Muscle of back (tissue), 10 donors: Measurements from ENCODE around the gene SV2A. TPM values are rescaled to one million over a fixed set of nuclear protein-coding genes. Genes with fewer than 3 reads are reported as not detected.

Experiments used
- polyA plus RNA-seq, 10 donors: library from polyadenylated mRNA; unstranded; fragments of 120-200 nt; gene quantifications; one replicate each; pipeline ENCODE4 v1.2.1, GENCODE V29; 2013; ENCODE audit not compliant: insufficient read length in 10 of 10

Gene SV2A
- polyA plus RNA-seq, 10 donors = 3.0 to 5.6 (median 3.6) TPM

Other genes with a start within 250 kb of the SV2A start
- 1 to 10 TPM in 9 of 10 donors, under 1 TPM in 1; 0.90 to 4.5 (median 2.2) TPM for gene FCGR1A, start 135.2 kb downstream of the SV2A start, polyA plus RNA-seq
- gene BOLA1, start 18.3 kb downstream of the SV2A start, polyA plus RNA-seq = 10 to 100 TPM in 8 of 10 donors, 1 to 10 TPM in 2; 7.8 to 20.0 (median 12.3) TPM
- gene SF3B4, start 10.0 kb upstream of the SV2A start, polyA plus RNA-seq = 10 to 100 TPM; 35.8 to 52.0 (median 41.4) TPM
- 10 to 100 TPM; 13.2 to 39.5 (median 18.4) TPM for gene MTMR11, start 19.0 kb upstream of the SV2A start, polyA plus RNA-seq
- 10 to 100 TPM; 11.4 to 15.5 (median 14.3) TPM for gene OTUD7B, start 92.9 kb upstream of the SV2A start, polyA plus RNA-seq
- 10 to 100 TPM; 38.4 to 60.2 (median 47.9) TPM for gene VPS45, start 149.9 kb upstream of the SV2A start, polyA plus RNA-seq
- 10 to 100 TPM; 64.0 to 93.4 (median 78.0) TPM for gene PLEKHO1, start 232.1 kb upstream of the SV2A start, polyA plus RNA-seq